GM12878 (cell line): ENCODE data around the gene HIVEP3.

ENCODE experiments used
- CEBPB ChIP-seq, 2 experiments: fragments of 150-350 bp in 1 of 2; IDR thresholded peaks; 2 replicates each; pipeline ENCODE4 v1.6.1; 2012 to 2014; ENCODE audit warnings: low read depth in 2 of 2, low read length in 2 of 2, borderline replicate concordance in 1 of 2, inconsistent platforms in 1 of 2
- TF ChIP-seq, protein P1 (sequence below): fragments of 450-650 bp; IDR thresholded peaks from 2 replicates; pipeline ENCODE4 v1.6.1; 2017; ENCODE audit warnings: mild to moderate bottlenecking

DNA sequence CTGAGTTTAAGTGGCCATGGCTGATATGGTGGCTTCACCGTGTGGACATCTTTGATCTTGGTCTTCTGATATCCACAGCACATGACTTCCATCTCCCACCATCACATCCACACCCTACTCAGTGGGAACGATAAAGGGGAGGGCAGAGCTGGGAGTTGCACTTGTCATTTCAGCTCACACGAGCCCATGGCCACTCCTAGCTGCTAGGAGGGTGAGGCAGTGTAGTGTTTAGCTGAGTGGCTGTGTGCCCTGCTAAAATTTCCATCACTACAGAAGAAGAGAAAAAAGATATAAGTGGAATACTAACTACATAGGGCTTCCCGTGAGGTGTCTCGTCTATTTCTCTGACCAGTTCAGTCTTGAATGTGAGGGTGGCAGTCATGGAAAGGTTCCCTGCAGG is 310.9 kb downstream of the HIVEP3 start:
- TF ChIP-seq, protein P1, sequence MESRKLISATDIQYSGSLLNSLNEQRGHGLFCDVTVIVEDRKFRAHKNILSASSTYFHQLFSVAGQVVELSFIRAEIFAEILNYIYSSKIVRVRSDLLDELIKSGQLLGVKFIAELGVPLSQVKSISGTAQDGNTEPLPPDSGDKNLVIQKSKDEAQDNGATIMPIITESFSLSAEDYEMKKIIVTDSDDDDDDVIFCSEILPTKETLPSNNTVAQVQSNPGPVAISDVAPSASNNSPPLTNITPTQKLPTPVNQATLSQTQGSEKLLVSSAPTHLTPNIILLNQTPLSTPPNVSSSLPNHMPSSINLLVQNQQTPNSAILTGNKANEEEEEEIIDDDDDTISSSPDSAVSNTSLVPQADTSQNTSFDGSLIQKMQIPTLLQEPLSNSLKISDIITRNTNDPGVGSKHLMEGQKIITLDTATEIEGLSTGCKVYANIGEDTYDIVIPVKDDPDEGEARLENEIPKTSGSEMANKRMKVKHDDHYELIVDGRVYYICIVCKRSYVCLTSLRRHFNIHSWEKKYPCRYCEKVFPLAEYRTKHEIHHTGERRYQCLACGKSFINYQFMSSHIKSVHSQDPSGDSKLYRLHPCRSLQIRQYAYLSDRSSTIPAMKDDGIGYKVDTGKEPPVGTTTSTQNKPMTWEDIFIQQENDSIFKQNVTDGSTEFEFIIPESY, result no peak
- TF ChIP-seq CEBPB (IDR thresholded peaks at IDR 0.05; ENCODE audit: borderline replicate concordance in 1 of 2, low read depth in 2 of 2, low read length in 2 of 2), result no peak
